SW480 (cell line): ENCODE results near the gene THSD7A.

Source experiments
- DNase-seq: peaks from one replicate; pipeline ENCODE4 v3.0.0-alpha.2; 2016; ENCODE audit warnings: low spot score

Gene THSD7A

GRCh38 chr7:11831736-11832495 is at the start of gene THSD7A:
TSS of gene THSD7A (minus strand) at chr7:11832198. CDS start at chr7:11831946, 252 bp downstream.
- peak; percentile 65 for DNase-seq

- DNase-seq = no peak
These were observed 49.7 kb upstream of the THSD7A start for GRCh38 chr7:11881680-11882079.

DNA sequence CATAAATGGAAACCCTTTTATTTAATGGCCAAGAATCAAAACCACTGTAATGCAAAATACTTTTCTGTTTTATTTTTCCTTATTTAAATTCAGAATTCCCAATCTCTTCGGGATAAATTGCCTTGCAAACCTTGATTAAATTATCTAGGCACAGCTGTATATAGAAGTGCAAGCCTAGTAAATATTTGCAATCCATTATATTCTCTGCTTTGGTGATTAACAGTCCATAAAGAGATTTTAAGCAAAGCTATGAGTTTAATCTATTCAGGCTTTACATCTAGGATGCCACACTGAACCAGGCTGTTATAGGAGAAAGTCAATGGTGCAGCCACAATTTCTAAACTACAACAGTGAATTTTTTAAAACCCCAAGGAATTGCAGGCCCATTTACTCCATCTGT is 43.6 kb upstream of the THSD7A start:
- DNase-seq = no peak

DNA sequence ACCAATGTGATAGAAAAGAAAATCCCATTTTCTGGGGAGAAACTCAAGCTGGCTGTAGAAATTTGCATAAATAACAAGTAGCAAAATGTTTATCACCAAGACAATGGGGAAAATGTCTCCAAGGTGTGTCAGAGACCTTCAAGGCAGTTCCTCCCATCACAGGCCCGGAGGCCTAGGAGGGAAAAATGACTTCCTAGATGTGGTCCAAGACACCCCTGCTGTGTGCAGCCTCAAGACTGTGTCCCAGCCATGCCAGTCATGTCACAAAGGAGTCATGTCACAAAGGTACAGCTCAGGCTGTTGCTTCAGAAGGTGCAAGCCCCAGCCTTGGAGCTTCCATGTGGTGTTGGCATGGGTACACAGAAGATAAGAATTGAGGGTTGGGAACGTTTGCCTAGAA is 33.7 kb upstream of the THSD7A start:
- DNase-seq = no peak

DNA sequence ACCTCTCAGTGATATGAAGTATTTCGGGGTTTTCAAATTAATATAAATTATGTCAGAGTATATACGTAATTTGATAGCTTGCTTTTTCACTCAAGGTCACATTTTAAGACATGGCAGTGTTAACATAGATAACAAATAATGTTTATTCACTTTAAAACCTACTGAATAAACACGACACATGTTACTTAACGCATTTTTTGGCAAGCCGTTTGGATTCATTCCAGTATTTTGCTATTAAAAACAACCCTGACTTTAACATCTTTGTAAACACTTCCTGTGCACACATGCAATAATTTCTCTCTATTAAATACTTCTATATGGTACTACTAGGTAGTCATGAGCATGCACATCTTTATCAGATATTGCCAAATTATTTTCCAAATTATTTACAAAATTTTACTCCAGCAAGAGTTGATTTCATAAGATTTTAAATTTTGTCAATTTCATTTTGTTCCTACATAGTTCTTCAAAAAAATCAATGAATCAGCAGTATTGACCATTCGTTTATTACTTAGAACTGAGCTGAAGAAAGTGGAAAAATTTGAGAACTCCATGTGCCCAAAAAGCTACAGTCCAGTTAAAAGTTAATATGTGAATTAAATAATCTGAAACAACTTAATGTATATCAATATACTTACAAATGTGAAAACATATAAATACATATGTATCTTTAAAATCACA is 26.8 kb upstream of the THSD7A start:
- no peak for DNase-seq

GRCh38 chr7:11858026-11858425 is 26.0 kb upstream of the THSD7A start:
- DNase-seq = no peak

DNA sequence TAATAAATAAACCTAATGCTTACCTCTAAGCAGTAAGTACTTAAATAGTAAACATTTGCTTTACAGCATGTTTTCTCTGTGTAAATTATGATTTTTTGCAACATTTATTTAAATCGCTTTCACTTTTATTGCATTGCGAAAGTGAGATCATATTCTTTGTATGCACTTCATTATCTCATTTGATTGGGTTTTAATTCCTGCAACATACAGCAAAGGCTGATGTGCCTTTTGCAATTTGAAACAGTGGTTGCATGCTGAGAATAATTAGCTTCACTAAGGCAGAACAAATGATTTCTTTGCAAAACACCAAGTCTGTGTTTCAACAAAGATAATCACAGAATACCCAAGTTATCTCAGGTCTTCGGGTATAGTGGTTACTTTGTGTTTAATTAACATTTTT is 16.3 kb upstream of the THSD7A start:
- DNase-seq = no peak

- DNase-seq = no peak
These were observed 15.3 kb upstream of the THSD7A start for GRCh38 chr7:11847336-11847735.

- no peak for DNase-seq
These were observed 14.5 kb upstream of the THSD7A start for GRCh38 chr7:11846361-11846955.

DNA sequence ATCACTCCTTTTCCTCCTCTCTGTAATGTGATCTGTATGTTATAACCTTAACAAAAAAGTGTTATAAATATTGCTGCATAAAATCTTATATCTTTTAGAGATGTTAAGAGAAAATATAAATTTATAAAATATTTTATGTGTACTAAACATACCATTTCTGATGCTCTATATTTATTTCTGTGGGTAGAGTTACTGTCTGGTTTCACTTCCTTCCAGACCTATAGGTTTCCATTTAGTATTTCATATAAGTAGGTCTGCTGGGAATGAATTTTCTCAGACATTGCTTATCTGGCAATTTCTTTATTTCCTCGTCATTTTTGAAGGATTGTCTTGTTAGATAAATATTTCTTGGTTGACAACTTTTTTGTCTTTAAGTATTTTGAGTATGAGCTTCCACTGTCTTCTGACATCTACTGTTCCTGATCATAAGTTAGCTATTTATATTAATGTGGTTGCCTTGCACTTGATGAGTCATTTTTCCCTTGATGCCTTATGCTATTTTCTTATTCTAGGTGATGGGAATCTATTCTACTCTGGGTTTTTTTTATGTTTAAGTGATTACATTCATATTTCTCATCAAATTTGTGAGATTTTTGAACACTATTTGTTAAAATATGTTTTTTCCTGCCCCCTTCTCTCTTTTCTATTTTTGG is 11.2 kb upstream of the THSD7A start:
- no peak for DNase-seq

- DNase-seq = no peak
These were observed 9.7 kb upstream of the THSD7A start for GRCh38 chr7:11841657-11842056.

- no peak for DNase-seq
These were observed 3.3 kb upstream of the THSD7A start for GRCh38 chr7:11835260-11835659.

DNA sequence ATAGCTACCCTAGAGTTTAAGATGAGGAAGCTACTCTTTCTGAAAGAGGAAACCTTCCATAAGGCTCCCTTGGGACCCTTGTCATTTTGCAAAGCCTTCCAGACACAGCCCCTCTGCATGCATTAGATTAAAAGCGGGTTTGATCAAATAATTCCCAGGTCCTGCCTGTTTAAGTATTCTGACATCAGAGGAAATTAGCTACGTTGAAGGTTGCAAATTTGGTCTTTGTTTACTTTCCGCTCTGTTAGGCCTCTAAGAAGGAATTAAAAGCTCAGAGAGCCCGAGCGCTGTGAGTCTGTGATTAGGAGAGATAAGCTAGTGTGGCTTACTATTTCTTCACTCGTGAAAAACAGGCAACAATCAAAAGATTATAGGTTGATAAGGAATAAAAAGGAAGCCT is 1.4 kb upstream of the THSD7A start:
- no peak for DNase-seq

- DNase-seq = peak; percentile 46
These were observed 752 bp downstream of the THSD7A start for GRCh38 chr7:11831156-11831735.

DNA sequence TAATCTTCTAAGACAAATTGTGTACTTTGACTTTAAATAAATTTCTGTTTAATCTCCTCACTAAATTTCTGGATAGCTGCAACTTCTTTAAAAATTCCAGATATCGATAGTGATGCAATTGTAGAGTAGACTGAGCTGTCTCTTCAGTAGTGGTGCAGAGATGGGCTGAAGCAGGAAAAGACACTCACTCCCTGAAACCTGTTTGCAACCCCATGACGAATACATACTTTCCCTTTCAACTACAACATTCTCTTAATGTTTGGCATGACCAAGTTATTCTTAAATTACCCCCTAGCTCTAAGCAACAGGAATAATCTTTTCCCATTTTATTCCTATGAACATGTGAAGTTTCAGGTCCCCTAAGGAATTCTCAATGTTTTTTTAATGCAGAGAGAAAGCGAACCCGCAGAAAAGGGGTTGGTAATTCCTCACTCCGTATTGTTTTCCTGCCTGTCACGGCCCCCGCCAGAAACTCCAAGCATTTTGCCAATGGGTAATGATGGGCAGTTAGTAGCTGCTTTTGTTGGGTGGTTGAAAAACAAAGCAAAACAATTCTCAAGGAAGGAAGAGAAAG is 1.3 kb downstream of the THSD7A start:
- peak; percentile 36 for DNase-seq

- no peak for DNase-seq
These were observed 2.0 kb downstream of the THSD7A start for GRCh38 chr7:11829954-11830353.

- DNase-seq = no peak
These were observed 12.1 kb downstream of the THSD7A start for GRCh38 chr7:11819947-11820346.

DNA sequence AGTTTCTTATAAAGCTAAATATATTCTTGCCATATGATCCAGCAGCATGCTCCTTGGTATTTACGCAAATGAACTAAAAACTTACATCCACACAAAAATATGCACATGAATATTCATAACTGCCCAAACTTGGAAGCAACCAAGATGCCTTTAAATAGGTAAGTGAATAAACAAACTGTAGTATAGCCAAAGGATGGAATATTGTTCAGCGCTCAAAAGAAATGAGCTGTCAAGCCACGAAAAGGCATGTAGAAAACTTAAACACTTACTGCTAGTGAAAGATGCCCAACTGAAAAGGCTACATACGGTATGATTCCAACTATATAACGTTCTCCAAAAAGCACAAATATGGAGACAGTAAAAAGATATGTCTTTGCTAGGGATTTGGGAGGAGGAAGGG is 12.7 kb downstream of the THSD7A start:
- DNase-seq = no peak

DNA sequence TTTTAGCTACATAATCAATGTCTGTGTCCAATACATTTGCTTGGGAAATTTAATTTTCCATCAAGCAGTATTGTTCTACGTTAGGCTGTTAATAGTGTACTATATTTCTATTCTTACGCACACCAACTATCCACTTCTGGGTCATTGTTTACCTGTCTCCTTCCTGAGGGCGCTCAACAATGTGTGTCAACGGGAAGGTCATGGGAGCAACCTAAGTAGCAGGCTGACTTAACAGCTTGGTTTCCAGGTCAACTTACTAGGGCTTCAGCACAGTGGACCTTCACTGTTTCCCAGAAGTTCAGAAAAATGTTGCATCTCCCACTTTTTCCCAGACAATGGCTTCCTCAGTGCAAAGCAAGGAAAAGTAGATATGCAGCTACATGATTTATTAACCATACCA is 13.7 kb downstream of the THSD7A start:
- no peak for DNase-seq

GRCh38 chr7:11817111-11817740 is 14.8 kb downstream of the THSD7A start:
- no peak for DNase-seq

DNA sequence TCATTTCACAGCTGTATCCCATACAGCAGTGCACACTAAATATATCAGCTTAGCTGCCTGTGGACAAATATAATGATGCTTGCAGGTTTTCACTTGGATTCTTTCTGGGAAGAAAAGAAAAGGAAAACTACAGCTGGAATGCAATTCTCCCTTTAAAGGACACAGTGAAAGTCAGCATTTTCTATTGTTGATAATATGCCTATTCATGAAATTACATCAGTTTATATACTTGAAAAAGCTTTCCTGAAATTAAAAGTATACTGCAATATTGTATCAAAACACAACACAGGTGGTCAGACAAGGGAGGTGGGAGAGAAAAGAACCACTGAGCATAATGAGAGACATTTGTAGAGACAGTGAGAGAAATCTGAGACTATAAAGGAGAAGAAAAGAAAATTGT is 20.3 kb downstream of the THSD7A start:
- no peak for DNase-seq
